NCI-H146 treated with DMSO at 0.1 percent for 48 hours (cell line): ENCODE data around the gene DLGAP4.
A peak's percentile ranks its signal among the peaks of the same experiment; 100 is the strongest.
"Not testable (repeated sequence)": the region's sequence is repeated elsewhere in the genome, so short reads cannot be mapped to it uniquely, and the experiment has no call there.

Source experiments
- DNase-seq: peaks from one replicate; lab custom pipeline; 2025; ENCODE audit not compliant: unreplicated experiment; lab: John Stamatoyannopoulos, UW

DLGAP4 gene

DNA sequence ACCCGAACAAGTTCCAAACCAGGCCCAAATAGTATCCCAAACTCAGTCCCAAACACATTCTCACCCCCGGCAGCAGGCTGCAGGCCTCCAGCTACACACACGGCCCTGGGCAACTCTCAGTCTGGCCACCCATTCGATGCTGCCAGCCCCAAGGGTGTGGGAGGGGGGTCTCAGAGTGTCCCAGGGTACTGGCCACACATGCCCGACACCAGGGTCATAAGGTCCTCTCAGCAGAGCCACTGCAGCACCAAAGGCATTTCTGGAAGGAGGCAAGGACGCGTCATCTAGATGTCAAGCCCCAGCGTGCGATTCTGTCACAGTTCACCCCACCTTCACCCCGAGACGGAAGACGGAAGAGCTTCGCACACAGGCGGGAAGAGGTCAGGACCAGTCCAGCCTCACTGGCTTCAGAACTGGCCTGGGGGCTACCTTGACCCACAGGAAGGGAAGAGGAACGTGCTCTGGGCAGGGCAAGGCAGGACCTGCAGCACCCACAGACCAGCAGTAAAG, 244.7 kb downstream of the DLGAP4 start:
- DNase-seq: no peak

DNA sequence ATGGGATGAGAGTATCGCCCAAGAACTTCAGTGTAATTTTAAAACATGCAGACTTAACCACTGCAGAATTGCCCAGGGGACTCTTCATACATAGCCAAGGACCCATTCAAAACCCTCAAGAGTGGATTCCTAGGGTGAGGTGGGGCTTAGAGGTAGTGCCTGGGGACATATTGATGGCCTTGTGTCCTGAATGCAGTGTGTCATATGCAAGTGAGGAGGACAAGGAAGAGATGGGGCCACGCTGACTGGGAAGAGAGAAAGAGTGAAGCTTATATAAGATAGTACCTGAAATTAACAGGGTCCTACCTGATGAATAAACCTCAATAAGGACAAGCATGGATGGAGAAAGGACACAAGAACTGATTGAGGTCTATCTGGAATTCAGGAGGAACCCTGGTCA, 249.1 kb downstream of the DLGAP4 start:
- DNase-seq: no peak

DNA sequence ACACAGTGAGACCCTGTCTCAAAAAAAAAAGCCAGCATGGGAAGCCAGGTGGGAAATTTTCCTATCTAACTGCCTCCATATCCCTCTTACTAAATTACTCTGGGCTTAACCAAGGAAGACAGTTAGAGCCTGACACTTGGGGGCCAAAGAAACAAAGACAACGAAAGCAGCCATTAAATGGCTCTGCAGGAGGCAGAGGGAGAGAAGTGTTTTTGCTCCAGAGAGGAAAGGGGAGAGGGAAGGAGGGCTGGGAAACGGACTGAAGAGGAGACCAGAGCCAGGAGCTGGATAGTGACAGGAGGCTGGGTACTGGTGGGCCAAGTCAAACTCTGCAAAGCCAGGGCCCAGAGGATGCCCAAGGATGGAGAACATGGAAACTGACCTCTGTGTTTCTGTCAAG, 256.6 kb downstream of the DLGAP4 start:
- no peak for DNase-seq

DNA sequence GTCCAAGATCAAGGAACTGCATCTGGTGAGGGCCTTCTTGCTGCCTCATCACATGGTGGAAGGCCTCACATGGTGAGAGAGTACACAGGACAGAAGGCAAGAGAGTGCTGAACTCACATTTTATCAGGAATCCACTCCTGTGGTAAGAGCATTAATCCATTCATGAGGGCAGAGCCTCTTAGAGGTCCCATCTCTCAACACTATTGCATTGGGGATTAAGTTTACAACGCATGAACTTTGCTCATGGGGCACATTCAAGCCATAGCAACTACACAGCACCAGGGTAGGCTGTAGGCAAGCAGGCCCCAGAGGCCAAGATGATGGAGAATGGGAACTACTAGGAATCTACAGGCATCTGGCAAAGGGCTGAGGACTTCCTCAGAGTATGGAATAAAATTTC, 257.2 kb downstream of the DLGAP4 start:
- no peak for DNase-seq

DNA sequence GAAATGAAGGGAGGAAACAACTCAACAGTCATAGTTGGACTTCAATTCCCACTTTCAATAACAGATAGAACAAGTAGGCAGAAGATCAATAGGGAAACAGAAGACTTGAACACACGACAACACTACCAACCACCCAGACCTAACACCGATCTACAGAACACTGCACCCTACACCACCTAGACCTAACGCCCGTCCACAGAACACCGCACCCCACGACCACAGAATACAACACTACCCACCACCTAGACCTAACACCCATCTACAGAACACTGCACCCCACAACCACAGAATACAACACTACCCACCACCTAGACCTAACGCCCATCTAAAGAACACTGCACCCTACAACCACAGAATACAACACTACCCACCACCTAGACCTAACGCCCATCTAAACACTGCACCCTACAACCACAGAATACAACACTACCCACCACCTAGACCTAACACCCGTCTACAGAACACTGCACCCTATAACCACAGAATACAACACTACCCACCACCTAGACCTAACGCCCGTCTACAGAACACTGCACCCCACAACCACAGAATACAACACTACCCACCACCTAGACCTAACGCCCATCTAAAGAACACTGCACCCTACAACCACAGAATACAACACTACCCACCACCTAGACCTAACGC, 258.1 kb downstream of the DLGAP4 start:
- DNase-seq: not testable (repeated sequence)

DNA sequence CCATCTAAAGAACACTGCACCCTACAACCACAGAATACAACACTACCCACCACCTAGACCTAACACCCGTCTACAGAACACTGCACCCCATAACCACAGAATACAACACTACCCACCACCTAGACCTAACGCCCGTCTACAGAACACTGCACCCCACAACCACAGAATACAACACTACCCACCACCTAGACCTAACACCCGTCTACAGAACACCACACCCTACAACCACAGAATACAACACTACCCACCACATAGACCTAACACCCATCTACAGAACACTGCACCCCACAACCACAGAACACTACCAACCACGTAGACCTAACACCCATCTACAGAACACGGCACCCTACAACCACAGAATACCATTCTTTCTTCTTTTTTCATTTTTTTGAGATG, 258.6 kb downstream of the DLGAP4 start:
- DNase-seq: not testable (repeated sequence)

DNA sequence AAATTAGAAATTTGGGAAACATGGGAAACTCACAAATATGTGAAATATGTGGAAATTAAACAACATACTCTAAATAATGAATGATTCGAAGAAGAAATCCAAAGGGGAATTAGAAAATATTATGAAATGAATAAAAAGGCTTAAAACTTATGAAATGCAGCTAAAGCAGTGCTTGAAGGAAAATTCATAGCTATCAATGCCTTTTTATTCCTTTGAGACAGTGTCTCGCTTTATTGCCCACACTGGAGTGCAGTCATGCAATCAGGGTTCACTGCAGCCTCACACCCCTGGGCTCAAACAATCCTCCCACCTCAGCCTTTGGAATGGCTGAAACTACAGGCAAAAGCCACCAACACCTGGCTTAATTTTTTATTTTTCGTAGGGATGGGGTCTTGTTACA, 259.4 kb downstream of the DLGAP4 start:
- DNase-seq: no peak

DNA sequence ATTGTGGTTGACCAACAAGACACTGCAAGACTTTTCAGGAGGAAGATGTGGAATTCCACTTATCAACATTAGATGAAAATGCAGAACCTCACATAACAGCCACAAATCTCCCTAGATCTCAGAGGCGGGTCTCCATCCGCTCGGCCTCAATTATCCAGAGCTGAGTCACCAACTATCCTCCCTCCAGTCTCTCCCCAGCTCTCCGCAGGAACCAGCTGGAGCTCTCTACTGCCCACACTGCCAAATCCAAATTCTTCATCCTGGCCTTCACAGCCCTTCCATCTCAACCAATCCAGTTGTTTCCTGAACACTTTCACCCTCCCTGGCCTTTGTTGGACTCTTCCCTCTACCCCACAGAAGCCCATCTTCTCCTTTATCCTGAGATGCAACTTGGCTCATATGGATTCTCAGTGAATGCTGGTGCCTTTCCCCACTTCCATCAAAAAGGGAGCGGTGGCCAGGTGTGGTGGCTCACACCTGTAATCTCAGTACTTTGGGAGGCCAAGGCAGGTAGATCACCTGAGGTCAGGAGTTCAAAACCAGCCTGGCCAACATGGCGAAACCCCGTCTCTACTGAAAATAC, 263.8 kb downstream of the DLGAP4 start:
- DNase-seq: no peak

DNA sequence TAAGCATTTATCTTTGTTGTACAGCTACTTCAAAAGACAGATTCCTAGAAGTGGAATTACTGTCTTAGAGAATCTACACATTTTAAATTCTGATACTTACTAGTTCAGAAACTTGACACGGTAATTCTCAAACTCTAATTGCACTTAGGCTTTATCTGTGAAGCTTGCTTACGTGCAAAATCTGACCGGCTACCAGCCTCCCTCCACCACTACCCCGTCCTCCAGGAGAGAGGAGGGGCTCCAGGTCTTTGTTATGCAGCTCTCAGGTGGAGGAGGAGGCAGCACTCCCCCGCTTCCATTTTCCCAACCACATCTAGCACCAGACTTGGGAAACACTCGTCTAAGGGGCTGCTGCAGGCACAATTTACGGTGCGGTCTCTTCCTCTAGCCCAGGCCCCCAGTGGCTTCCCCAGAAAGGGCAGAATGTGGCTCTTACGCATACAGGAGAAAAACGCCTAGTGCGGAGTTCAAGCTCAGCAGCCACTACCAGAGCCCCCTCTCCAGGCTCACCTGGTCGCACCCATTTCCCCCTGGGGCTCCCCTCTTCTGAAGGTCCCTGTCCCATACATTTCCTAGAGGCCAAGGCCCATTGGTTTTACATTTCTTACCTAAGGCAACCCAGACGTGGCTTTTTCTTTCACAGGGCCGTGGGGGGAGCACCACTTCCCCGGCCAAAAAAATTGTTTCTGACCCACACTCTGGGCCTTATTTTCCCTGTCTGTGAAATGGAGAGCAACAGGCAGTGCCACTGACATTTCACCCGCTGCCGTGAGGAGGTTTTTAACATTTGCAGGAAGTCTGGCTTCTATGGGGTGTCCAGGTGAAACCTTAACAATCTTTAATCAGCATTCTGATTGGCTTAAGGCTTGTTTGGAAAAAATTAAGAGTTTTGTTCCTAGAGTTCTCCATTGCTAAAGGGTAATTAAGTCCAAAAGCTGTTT, 265.7 kb downstream of the DLGAP4 start:
- peak; percentile 18 for DNase-seq

DNA sequence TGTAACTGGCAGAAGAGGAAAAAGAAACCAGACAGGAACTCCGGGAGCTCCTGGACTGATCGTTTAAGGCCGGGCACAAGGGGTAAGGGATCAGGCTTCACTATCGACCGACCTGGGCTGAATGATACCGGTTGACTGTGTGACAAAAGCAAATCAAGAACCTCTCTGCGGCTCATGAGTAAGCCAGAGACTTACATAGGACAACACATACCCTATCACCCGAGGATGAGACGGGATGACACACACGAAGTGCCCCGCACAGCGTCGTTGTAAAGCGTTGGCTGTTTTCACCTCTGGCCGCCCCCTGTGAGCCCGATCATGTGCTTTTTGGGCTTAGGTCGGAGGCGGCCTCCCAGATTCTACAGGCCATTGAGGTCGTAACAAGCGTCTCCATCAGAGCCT, 266.6 kb downstream of the DLGAP4 start:
- DNase-seq: no peak

DNA sequence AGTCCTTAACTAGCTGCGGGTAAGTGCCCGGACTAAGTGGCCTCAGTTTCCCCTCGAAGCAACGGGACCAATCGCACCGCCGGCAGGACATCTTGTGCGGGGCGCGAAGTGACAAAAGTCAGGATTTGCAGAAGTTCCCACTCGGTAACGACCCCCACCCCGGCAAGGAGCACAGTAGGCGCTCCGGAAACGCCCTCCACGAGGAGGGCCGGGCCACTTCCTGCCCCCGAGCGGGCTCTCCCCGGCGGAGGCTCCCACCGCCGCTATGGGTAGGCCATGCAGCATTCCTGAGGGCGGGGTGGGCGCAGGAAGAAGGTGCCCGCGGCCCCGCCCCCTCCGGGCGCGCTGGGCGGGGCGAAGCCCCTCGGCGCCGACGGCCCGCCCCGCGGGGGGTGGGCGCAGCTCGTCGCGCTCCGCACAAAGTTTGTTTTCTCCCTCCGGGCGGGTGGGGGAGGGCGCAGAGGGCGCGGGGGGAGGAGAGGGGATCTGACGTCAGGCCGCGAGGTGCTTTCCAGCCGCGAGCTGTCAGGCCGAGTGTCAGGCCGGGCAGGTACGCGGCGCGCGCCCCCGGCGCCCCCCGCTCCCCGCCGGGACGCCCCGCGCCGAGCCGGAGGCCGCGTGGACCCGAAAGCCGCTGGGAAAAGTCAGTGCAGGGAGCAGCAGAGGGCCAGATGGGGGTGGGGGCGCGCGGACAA, 267.1 kb downstream of the DLGAP4 start, which contains the start of gene TGIF2:
Gene TGIF2 (plus strand): TSS at position 495 of the 695 bp plus-strand sequence. CDS start 5,178 bp downstream, outside the sequence.
- DNase-seq: peak; percentile 70

DNA sequence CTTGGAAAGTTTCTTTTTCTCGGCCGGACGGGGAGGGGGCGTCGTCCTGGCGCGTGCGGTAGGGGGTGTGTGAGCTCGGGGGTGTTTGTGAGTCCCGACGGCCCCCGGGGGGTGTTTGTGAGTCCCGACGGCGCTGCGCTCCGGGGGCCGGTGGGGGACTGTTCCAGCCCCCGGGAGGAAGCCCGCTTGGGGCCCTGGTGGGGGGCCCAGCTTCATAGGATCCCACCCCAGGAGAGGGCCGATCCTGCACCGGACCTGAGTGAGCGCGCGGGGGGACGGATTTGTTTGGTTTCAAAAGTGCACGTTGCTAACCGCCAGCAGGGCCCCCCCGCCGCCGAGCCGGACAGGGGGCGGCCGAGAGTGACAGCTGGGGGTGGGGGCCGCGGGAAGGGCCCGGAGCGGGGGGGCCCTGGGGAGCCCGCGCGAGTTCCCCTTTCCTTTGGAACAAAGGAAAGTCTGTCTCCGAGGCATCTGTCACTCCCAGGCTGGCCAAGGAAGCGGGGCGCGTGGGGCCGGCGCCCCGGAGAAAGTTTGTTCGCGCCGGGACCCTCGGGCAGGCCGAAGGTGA, 267.7 kb downstream of the DLGAP4 start:
- DNase-seq: no peak

DNA sequence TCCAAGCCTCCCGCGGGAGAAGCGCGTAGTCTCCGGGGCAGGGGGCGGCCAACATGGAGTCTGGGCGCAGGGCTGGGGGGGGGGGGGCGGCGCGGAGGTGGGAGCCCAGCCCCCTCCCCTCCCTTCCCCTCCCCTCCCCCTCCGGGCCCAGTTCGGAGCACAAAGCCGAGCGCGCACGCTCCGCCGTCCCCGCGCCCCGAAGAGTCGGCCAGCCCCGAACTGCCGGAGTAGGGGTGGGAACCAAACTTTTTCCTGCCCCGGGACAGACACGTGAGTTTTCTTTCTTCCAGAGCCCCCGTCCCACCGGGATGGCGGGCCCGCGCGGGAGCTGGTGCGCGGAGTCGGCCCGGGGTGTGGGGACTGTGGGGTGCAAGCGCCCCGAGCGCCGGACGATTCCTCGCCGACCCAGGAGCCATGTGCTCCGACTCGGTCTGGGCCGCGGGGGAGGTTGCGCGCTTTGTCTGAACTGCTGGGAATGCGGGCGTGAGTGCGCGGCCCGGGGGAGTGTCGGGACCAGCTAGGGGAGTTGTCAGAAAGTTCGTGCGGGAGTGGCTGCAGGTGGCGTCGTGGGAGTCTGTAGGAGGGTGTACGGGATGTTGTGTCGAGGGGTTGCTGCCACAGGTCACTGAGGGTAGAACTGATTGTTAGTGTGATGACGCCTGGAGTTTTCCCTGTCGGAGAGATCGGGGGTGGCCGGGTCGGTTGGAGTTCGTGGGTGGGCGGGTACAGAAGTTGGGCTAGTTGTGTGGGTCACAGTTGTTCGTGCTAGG, 268.4 kb downstream of the DLGAP4 start:
- no peak for DNase-seq

DNA sequence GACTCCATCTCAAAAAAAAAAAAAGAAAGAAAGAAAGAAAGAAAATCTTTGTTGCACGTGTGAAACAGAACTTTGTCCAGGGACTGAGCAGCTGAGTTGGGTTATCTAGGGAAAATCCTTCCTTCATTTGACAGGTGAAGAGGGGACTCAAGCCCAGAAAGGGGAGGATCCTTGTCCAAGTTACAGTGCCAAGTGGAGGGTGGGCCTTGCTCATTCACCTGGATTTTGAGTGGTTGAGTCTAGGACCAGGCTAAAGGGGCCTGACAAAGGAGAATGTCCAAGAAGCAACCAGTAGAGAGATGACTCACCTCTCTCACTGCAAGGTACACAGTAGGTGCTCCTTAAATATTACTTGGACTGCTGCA, 269.9 kb downstream of the DLGAP4 start:
- DNase-seq: no peak
